Coronary artery (tissue), 2 donors: ENCODE data around the gene NCKAP5.

Experiments used
- DNase-seq: peaks from one replicate; pipeline ENCODE4 v3.0.0-alpha.2; 2017; ENCODE audit warnings: low spot score
- H3K27ac ChIP-seq, 2 donors: fragments of 200-600 bp; sonication (generic); one replicate each; pipeline ENCODE4 v1.5.1; 2016 to 2019
- H3K4me3 ChIP-seq: fragments of 200-600 bp; sonication (generic); 2 replicates; pipeline ENCODE4 v1.5.1; 2016; ENCODE audit warnings: mild to moderate bottlenecking, moderate library complexity
- TF ChIP-seq, protein P1 (sequence below): fragments of 200-600 bp; sonication (generic); IDR thresholded peaks from one replicate; pipeline ENCODE4 v1.5.1; 2019; ENCODE audit warnings: antibody characterized with exemption

The NCKAP5 gene

DNA sequence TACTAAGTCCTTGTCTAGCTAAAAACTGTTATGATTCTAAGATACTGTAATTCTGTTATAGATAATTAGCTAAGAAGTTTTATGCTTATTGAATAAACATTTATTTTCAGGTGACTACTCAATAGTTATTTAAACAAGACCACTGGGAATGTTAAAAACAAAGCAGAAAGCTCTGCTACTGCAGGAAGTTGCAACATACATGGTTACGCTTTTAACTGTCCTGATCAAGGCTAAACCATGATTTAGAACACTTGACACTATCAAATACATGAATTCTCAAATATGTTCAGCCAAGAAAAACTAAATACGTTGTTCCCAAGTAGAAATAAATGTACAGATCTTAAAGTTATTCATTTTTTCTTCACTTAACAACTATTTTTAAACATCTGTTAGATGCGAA, 263.9 kb downstream of the NCKAP5 start:
- TF ChIP-seq, protein P1, sequence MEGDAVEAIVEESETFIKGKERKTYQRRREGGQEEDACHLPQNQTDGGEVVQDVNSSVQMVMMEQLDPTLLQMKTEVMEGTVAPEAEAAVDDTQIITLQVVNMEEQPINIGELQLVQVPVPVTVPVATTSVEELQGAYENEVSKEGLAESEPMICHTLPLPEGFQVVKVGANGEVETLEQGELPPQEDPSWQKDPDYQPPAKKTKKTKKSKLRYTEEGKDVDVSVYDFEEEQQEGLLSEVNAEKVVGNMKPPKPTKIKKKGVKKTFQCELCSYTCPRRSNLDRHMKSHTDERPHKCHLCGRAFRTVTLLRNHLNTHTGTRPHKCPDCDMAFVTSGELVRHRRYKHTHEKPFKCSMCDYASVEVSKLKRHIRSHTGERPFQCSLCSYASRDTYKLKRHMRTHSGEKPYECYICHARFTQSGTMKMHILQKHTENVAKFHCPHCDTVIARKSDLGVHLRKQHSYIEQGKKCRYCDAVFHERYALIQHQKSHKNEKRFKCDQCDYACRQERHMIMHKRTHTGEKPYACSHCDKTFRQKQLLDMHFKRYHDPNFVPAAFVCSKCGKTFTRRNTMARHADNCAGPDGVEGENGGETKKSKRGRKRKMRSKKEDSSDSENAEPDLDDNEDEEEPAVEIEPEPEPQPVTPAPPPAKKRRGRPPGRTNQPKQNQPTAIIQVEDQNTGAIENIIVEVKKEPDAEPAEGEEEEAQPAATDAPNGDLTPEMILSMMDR, result no peak
- Histone ChIP-seq H3K4me3 (no peak overlapping the region), H3K27ac (no peak overlapping the region)
- no peak for DNase-seq

- DNase-seq, result no peak
- H3K27ac ChIP-seq, result no peak overlapping the region
- TF ChIP-seq, protein P1, result no peak
Observed at GRCh38 chr2:133303150-133303549, 265.1 kb downstream of the NCKAP5 start.

DNA sequence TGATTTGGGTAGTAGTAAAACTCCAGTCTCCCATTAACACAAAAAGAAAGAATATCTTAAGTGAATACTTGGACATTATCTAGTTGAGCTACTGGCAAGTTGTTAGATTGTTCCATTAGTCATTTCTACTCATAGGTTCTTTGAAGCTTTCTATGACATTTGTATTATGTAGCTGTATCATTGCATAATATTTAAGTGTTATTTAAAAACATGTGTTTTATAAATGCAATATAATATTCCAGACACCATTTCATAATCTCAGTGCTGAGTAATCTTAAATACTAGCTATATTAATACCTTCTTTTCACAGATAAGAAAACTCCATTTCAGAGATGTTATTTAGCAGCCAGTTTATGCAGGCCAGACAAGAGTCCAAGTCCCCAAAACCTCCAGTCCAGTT, 271.9 kb downstream of the NCKAP5 start:
- DNase-seq, result no peak
- H3K27ac ChIP-seq, result no peak overlapping the region
- TF ChIP-seq, protein P1, result no peak
- H3K4me3 ChIP-seq, result no peak overlapping the region

More at GRCh38 chr2:133303150-133303549, 265.1 kb downstream of the NCKAP5 start:
- H3K4me3 ChIP-seq, result no peak overlapping the region

GRCh38 chr2:133293544-133294353, 274.5 kb downstream of the NCKAP5 start:
- TF ChIP-seq, protein P1, result no peak
- DNase-seq, result no peak
- H3K4me3 ChIP-seq, result no peak overlapping the region
- no peak overlapping the region for H3K27ac ChIP-seq

GRCh38 chr2:133292259-133292658, 276.0 kb downstream of the NCKAP5 start:
- H3K27ac ChIP-seq, result no peak overlapping the region
- TF ChIP-seq, protein P1, result no peak
- H3K4me3 ChIP-seq, result no peak overlapping the region
- DNase-seq, result no peak

DNA sequence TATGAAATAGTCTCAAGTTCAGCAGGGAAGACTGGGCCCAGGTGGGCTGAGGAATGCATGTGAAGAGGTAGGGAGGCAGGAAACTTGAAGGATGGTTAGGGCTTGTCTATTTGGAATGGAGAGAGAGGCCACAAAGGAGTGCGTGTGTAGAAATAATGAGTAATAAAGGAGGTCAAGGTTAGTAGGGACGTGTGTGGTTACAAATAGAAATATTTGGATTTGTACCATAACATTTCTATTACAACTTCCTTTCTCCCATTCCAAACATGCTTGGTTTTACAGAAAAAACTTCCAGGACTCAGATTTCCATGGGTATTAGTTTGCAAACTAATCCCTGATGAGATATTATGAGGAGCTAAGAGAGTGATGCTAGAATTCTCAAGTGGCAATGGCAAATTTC, 280.6 kb downstream of the NCKAP5 start:
- DNase-seq, result no peak

More for the DNA sequence above, 280.6 kb downstream of the NCKAP5 start:
- Histone ChIP-seq H3K4me3 (no peak overlapping the region), H3K27ac (no peak overlapping the region)
- TF ChIP-seq, protein P1, result no peak
